ENCODE data around the gene UBE2J2.
A peak's percentile ranks its signal among the peaks of the same experiment; 100 is the strongest.

UBE2J2 gene

GRCh38 chr1:1309251-1310108, 35.8 kb upstream of the UBE2J2 start:
- DNase-seq = no peak

DNA sequence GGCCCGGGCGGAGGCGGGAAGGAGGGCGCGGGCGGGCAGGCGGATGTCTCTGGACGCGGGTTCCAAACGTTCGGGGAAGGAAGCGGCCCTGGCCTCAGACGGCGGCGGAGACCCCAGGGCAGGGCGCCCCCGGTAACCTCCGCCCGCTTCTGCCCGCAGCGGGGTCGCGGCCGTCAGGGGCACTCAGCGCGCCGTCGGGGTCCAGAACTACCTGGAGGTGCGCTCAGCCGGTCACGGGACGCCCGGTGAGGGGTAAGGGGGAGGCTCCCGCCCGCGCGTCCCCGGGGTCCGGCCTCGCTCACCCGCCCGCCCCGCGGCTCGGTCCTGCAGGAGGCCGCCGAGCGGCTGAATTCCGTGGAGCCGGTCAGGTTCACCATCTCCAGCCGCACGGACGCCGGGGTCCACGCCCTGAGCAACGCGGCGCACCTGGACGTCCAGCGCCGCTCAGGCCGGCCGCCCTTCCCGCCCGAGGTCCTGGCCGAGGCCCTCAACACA, 35.1 kb upstream of the UBE2J2 start:
- no peak for DNase-seq

DNA sequence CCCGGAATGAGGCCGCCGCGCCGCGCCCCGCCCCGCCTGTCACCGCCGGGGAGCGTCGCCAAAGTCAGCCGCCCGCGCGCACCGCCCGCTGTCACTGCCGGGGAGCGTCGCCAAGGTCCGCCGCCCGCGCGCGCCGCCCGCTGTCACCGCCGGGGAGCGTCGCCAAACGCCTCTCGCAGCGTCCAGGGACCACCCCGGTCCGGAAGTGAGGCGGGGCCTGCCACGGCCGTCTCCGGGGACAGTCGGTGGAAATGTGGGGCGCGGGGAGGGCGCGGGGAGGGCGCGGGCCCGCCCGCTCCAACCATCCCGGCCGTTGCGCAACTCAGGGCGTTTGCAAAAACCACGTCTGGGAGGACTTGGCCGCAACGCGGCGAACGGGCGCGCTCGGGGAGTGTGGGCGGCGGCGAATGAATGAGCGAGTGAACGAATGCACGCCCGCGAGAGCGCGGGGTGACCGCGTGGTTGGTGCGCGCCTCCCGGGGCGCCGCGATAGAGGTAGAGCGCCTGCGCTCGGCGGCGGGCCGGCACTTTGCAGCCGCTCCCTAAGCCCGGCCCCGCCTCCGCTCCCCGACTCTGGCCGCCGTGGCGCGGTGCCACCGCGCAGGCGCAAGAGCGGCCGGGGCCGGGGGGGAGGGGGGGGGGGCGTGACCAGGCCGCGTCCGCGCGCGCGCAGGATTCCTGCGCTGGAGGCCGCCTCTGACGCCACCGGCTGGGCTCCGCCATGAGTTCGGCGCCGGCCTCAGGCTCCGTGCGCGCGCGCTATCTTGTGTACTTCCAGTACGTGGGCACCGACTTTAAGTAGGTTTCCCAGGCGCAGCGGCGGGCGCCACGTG, 34.5 kb upstream of the UBE2J2 start, which contains the start of the genes ACAP3 and PUSL1:
Gene ACAP3 (minus strand): TSS at position 8 of the 833 bp plus-strand sequence. CDS start 115 bp downstream, outside the sequence.
Gene PUSL1 (plus strand): TSS at position 675 of the 833 bp plus-strand sequence. CDS start 47 bp downstream, at position 722.
- peak in 1 of 2 experiments; percentile 55 for DNase-seq

GRCh38 chr1:1307261-1307922, 33.7 kb upstream of the UBE2J2 start:
- DNase-seq = no peak

- DNase-seq = no peak
Measured at GRCh38 chr1:1306661-1307260, 33.1 kb upstream of the UBE2J2 start.

GRCh38 chr1:1306070-1306660, 32.5 kb upstream of the UBE2J2 start:
- DNase-seq = no peak

GRCh38 chr1:1305300-1306069, 31.8 kb upstream of the UBE2J2 start:
- DNase-seq = no peak

DNA sequence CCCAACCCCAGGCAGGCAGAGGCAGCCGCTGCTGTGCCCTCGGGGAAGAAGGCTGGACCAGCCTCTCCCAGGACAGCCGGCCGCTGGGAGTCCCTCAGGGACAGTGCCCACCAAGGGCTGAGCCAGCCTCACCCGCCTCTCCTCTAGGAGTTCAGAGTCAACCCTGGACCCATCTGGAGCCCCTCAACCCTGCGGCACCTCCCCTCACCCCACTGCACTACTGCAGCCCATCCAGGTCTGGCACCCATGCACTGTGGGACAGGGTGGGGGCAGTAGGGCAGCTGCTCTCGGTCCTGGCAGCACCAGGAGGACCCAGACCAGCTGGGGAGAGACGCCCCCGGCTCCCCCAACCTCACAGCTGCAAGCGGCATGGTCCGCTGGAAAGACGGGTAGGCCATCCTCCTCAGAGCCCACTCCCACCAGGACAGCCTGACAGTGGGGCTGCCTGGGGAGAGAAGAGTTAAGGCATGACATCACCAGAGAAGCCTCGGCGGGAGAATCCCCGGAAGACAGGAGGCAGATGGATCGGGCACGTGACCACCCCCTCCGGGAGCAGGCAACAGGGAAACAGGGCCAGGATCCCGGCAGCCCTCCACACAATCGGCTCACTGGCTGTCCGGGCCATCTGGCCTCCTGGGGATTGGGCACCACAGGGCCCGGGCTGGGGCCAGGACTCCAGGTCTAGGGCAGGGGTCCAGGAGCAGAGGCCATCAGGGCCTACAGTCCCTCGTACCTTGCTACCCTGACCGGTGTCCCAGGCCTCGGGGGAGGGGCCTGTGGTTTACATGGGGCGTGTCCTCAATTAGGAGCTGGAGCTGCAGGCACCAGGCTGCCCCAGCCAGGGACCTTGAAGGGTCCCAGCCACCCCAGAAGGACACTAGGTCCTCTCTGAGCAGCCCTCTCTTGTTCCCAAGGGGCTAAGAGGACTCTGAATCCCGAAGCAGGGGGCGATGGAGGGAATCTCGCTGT, 31.0 kb upstream of the UBE2J2 start:
- peak; percentile 48 to 77 for DNase-seq

DNA sequence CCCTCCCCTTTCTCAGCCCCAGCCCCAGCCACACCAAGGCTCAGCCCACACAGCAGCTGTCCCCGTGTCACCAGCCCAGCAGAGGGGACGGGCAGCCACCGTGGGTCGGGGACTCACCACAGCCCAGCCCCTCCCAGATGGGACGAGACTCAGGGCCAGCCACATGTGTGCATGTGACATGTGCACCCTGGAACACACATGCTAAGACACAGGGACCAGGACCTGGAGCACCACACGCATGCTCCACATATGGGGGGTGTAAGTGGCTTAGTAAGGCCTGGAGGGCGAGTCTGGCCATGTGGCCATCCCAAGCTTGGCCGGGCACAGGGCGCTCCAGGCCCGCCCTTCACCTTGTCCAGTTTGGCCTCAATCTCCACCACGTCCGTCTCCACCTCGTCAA, 30.1 kb upstream of the UBE2J2 start:
- no peak for DNase-seq

GRCh38 chr1:1302951-1303509, 29.4 kb upstream of the UBE2J2 start:
- no peak for DNase-seq

DNA sequence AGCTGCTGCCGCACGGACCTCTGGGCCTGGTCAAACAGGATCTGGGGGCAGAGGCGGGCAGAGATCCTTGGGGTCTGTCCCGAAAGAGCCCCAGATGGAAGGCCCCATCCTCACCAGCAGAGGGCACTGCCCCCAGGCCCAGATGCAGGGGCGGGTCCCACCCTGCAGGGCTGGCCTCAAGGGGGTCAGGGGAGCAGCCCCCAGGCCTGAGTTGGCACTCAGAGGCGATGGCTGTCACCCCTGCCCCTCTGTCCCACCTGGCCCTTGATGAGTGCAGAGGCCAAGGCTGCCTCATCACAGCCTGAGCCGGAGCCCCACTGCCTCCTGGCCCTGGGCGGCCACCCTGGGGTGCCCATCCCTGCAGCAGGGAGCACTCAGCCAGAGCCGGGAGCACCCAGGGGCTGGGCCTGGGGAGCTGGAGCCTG, 28.4 kb upstream of the UBE2J2 start:
- DNase-seq = no peak

DNA sequence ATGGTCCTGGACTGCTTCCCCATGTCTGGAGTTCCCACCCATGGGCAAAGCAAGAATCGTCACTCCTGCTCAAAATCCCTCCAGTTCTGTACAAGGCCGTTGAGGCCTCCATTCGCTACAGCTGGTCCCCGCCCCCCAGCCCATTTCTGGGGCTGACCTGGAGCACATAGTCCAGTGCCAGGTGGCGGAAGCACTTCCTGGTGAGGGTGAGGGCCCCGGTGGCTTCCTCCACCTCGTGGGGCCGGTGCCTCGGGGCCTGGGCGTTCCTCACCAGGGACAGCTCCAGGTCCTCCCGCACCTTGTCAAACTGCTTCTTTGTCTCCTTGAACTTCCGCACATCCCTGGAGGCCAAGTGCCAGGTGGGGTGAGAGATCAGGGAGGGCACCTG, 26.7 kb upstream of the UBE2J2 start:
- DNase-seq = no peak

- no peak for DNase-seq
Measured at GRCh38 chr1:1299686-1300351, 26.2 kb upstream of the UBE2J2 start.

- DNase-seq = peak in 1 of 2 experiments; percentile 31
Measured at GRCh38 chr1:1298861-1299685, 25.4 kb upstream of the UBE2J2 start.

GRCh38 chr1:1297802-1298424, 24.3 kb upstream of the UBE2J2 start:
- DNase-seq = no peak

GRCh38 chr1:1296070-1297061, 22.7 kb upstream of the UBE2J2 start:
- no peak for DNase-seq
